NCI-H460 (cell line): ENCODE measurements around the gene IL11RA. TPM values are rescaled to one million over a fixed set of nuclear protein-coding genes. Genes with fewer than 3 reads are reported as not detected.
"Not testable (repeated sequence)": the region's sequence is repeated elsewhere in the genome, so short reads cannot be mapped to it uniquely, and the experiment has no call there.

Source experiments
- DNase-seq: peaks from one replicate; pipeline ENCODE4 v3.0.0-alpha.2; 2016; ENCODE audit warnings: low read depth; ENCODE audit errors: extremely low read depth
- total RNA-seq: library from RNA; depleted of rRNA; stranded (reverse); fragments of >200 nt; shearing (Covaris generic); gene quantifications from 2 replicates; pipeline ENCODE4 v1.2.3, GENCODE V29; 2014

Gene IL11RA
- total RNA-seq, 1 experiment from 2014 or later = 3.3 TPM

DNA sequence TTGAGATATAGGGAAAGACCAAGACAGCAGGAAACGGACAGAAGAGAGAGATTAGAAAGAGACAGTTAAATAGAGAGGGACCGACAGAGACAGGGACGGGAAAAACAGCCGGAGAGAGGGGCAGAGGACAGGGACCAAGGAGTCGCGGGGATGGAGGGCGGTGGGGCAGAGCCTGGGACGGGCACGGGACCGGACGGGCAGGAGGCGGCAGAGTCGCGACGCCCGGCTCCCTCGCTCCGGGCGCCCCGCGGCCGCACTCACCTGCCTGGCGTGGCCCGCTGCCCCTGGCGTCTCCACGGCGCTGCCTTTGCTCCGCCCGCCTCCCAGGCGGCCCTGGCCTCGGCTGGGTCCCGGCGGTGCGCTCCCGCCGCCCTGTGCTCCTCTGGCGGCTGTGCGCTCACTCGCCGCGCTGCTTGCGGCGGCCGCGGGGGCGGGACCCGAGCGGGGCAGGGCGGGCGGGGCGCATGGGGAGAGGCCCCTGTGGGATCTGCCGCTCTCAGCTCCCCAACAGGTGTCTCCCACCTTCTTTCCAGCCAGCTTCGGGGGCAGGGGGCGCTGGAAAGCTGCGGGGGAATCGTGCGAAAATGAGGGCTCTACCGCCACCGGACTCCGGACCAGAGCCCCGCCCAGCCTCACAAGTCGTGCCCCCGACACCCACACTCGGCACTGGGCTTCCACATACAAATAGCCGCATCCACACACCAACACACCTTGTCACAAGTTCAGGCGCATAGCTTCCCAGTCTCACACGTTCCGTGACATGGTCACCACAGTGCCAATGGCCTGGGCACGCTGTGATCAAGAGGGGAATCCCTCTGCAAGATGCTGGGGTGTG, 23.1 kb upstream of the IL11RA start, which contains the start of gene ARID3C:
Gene ARID3C, minus strand, starts transcription at position 411 of the 835 bp plus-strand sequence. CDS start 1,052 bp downstream, outside the sequence.
- no peak for DNase-seq

- DNase-seq = no peak
Measured at GRCh38 chr9:34629491-34629808, 22.5 kb upstream of the IL11RA start.

DNA sequence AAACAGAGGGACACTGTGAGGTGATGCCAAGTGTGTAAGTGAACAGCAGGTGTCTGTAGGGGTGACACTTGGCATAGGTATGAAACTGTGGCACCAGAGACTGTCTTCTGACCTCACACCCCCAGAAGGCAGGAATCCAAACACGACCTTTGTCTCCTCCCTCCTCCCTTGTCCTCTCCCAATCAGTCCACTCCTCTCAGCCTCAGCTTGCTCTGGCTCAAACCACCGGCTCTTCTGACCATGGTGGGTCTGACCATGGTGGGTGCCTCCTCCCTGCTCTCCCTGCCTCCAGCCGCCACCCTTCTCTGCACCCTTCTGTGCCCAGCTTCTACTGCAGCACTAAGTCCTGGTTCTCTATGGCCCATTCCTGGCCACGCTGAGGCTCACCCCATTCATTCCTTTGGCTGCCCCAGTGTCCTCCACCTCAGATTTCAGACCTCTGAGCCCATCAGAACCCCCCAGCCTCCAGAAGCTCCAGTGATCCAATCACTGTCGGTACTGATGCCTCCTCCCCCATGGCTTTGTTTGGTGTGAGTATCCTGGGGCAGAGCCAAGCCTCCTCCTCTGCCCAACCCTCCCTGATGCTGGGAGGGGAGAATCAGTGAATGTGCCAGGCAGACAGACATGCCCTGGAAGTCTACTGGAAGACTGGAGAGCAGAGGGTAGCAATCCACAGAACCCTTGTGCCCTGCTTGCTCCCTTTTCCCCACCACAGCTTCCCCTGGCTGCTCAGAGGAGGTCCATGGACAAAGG, 21.4 kb upstream of the IL11RA start:
- DNase-seq = no peak

DNA sequence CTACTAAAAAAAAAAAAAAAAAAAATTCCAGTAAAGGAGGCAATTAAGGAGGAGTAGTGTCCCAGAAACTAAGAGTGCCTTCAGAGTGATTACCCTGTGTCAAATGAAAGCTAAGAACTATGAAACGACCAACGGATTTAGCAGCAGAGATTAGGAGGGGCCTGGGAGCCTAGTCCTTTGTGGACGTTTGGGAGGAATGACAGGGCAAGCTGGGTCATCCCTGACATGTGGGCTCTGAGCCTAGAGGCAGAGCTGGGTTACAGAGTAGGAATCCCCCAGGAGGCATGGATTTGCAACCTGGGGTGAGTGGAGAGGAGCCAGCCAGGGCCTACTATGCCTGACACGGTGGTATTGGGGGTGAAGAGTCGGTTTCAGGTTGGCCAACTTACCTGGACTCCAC, 18.8 kb upstream of the IL11RA start:
- no peak for DNase-seq

- peak; percentile 59 for DNase-seq
Measured at GRCh38 chr9:34633851-34634550, 18.0 kb upstream of the IL11RA start.

DNA sequence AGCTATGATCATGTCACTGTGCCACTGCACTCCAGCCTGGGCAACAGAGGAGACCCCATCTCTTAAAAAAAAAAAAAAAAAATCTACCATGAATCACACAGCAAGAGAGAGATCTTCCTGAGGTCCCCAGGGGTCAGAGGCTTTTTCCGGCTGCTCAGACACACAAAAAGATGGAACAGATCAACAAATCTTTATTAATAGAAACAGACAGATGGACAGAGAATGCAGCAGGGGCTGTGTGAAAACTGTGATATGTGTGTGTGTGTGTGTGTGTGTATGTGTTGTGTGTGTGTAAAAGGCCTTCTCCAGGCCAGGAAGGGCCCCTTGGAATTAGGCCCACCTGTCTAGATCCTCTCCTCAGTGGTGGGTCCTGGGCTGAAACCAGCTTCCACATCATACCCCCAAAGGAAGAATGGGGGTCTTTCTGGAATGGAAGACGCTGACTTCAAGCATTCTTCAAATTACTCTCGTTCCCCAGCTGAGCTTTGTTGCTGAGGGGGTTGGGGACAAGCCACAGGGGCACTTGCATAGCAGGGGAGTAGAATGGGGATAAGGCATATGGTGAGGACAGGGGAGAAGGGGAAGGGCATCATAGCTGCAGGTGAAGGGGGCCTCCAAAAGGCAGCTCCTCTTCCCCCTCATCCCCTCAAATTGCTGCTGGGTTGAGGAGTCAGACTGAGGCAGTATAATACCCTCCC, 17.3 kb upstream of the IL11RA start:
- no peak for DNase-seq

GRCh38 chr9:34635556-34635955, 16.4 kb upstream of the IL11RA start:
- no peak for DNase-seq

DNA sequence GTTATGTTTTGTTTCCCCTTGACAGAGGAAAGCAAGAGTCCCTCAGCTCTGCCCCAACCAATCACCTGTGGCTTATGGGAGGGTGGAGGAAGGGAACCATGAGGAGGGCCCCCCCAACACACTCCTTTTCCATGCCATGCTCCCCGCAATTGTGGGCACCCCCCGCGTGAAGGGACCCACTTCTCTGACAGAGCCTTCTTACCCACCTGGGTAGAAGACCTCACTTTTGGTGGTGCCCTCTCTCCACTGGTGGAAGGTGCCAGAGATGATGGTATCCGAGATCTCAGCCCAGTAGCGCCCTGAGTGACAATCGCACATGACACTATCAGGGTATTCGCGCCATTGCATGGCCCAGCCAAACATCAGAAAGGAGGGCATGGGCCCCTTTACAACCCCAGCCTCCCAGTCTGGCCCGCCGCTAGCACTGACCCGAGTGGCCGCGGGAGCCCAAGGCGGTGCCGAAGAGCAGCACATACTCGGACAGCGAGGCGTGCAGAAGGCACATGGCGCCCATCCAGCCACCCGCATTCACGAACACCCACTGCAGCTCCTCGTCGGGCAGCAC, 15.1 kb upstream of the IL11RA start:
- no peak for DNase-seq

- peak; percentile 82 for DNase-seq
Measured at GRCh38 chr9:34637356-34638137, 14.4 kb upstream of the IL11RA start, which contains the start of gene SIGMAR1. SIGMAR1 (minus strand) TSS chr9:34637787; CDS start chr9:34637697, 90 bp downstream.

- DNase-seq = no peak
Measured at GRCh38 chr9:34638138-34638445, 13.9 kb upstream of the IL11RA start.

GRCh38 chr9:34639322-34639721, 12.7 kb upstream of the IL11RA start:
- DNase-seq = not testable (repeated sequence)

DNA sequence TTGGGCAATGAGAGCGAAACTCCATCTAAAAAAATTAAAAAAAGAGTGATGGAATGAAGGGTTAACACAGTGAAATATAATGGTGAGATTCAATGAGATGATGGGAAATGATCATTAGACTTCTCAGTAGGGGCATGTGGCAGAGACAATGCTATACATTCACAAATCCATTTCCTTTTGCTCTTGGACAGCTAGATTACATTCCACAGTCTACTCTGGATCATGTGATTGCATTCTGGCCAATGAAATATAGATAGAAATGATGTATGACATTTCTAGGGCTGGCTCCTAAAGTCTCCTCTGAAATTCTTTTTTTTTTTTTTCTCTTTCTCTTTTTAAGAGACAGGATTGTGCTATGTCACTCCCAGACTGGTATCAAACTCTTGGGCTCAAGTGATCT, 9.3 kb upstream of the IL11RA start:
- DNase-seq = no peak

DNA sequence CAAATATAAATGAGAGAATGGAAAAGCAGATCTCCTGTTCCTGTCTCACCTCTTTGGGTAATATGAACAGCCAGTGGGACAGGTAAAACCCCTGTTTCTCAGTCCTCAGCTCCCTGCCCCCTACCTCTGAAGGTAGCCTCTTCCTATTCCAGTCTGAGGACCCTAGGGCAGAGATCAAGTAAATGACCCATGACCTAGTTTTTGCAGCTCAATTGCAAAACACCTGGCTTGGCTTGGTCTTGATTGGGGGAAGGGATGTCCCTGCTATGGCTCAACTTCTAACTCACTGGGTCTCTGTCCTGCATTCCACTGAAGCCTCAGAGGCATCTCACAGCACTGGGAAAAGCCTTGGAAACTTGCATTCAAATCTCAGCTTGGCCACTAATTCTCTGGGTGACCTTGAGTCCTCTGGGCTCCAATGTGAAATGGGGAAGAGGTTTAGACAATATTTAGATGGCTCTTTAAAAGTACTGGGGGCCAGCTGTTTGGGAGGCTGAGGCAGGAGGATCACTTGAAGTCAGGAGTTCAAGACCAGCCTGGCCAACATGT, 7.1 kb upstream of the IL11RA start:
- DNase-seq = no peak

GRCh38 chr9:34646211-34647083, 5.5 kb upstream of the IL11RA start, which contains the start of gene GALT:
GALT (plus strand) TSS chr9:34646675; CDS start chr9:34646705, 30 bp downstream.
- DNase-seq = peak; percentile 78

DNA sequence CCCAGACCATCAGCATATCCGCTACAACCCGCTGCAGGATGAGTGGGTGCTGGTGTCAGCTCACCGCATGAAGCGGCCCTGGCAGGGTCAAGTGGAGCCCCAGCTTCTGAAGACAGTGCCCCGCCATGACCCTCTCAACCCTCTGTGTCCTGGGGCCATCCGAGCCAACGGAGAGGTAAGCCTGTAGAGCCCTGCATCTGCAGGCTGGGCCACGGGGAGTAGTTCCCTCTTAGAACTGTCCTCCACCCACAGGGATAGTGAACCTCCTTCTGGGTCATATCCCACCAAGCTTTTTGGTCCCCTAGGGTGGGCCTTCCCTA, 4.9 kb upstream of the IL11RA start:
- no peak for DNase-seq

GRCh38 chr9:34647651-34648050, 4.3 kb upstream of the IL11RA start:
- DNase-seq = no peak

GRCh38 chr9:34648673-34649072, 3.3 kb upstream of the IL11RA start:
- no peak for DNase-seq

- DNase-seq = no peak
Measured at GRCh38 chr9:34650816-34651215, 1.2 kb upstream of the IL11RA start.
